Aortic smooth muscle cell (primary cell): ENCODE results near the gene FTMT. TPM values are rescaled to one million over a fixed set of nuclear protein-coding genes. Genes with fewer than 3 reads are reported as not detected.

Experiments used
- total RNA-seq: library from RNA; depleted of rRNA; stranded (reverse); fragments of >200 nt; gene quantifications from 2 replicates; pipeline ENCODE4 v1.2.3, GENCODE V29; 2014

Gene FTMT
- not detected in 2 replicates for total RNA-seq

DNA sequence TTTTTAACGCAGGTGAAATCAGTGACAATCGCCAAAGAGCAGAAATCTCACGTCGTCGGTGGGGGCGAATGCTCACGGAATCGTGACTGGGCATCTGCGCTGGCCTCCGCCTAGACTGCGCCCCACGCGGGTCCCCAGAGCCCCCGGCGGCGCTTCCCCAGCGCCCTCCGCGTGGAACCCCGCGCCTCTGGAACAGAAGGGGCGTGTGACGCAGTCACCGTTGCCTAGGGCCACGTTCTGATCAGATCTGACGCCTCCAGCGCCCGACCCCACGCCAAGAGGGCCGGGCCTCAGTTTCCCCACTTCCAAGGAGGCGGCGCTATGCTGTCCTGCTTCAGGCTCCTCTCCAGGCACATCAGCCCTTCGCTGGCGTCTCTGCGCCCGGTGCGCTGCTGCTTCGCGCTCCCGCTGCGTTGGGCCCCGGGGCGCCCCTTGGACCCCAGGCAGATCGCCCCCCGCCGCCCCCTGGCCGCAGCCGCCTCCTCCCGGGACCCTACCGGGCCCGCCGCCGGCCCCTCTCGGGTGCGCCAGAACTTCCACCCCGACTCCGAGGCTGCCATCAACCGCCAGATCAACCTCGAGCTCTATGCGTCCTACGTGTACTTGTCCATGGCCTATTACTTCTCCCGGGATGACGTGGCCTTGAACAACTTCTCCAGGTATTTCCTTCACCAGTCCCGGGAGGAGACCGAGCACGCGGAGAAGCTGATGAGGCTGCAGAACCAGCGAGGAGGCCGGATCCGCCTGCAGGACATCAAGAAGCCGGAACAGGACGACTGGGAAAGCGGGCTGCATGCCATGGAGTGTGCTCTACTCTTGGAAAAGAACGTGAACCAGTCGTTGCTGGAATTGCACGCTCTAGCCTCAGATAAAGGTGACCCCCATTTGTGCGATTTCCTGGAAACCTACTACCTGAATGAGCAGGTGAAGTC, at the start of gene FTMT:
Gene FTMT (plus strand): TSS at position 240 of the 932 bp plus-strand sequence. CDS start 82 bp downstream, at position 322.

Other genes starting within 250 kb of the FTMT start
- 13.4 and 14.5 TPM in 2 replicates for gene SRFBP1, start 110.1 kb downstream of the FTMT start, total RNA-seq
- 38.6 and 78.5 TPM in 2 replicates for gene LOX, start 226.4 kb downstream of the FTMT start, total RNA-seq